Brain pericyte (primary cell): Measurements from ENCODE around the gene CXXC5.
"Not testable (repeated sequence)": the region's sequence is repeated elsewhere in the genome, so short reads cannot be mapped to it uniquely, and the experiment has no call there.

Experiments
- DNase-seq: peaks from one replicate; pipeline ENCODE4 v3.0.0-alpha.2; 2012; ENCODE audit warnings: low read depth, low spot score

The CXXC5 gene

GRCh38 chr5:139648205-139649081, at the start of gene CXXC5:
Gene CXXC5, plus strand, starts transcription at chr5:139648349. Its CDS starts 32,175 bp downstream, at chr5:139680524.
- DNase-seq, result no peak

- not testable (repeated sequence) for DNase-seq
These were observed 49.6 kb upstream of the CXXC5 start for GRCh38 chr5:139598601-139598965.

- DNase-seq, result no peak
These were observed 47.7 kb upstream of the CXXC5 start for GRCh38 chr5:139600336-139600949.

GRCh38 chr5:139601429-139601828, 46.7 kb upstream of the CXXC5 start:
- DNase-seq, result no peak

- not testable (repeated sequence) for DNase-seq
These were observed 46.2 kb upstream of the CXXC5 start for GRCh38 chr5:139601948-139602347.

- DNase-seq, result no peak
These were observed 42.3 kb upstream of the CXXC5 start for GRCh38 chr5:139605887-139606286.

GRCh38 chr5:139611703-139612584, 36.2 kb upstream of the CXXC5 start:
- DNase-seq, result no peak

- DNase-seq, result no peak
These were observed 28.3 kb upstream of the CXXC5 start for GRCh38 chr5:139619861-139620260.

- not testable (repeated sequence) for DNase-seq
These were observed 22.8 kb upstream of the CXXC5 start for GRCh38 chr5:139625398-139625797.

GRCh38 chr5:139630855-139631254, 17.3 kb upstream of the CXXC5 start:
- DNase-seq, result no peak

- DNase-seq, result no peak
These were observed 16.5 kb upstream of the CXXC5 start for GRCh38 chr5:139631520-139632165.

- DNase-seq, result no peak
These were observed 14.7 kb upstream of the CXXC5 start for GRCh38 chr5:139633295-139634027.

GRCh38 chr5:139634028-139634325, 14.2 kb upstream of the CXXC5 start:
- no peak for DNase-seq

GRCh38 chr5:139634541-139634940, 13.6 kb upstream of the CXXC5 start:
- DNase-seq, result no peak

- no peak for DNase-seq
These were observed 13.0 kb upstream of the CXXC5 start for GRCh38 chr5:139635191-139635590.

GRCh38 chr5:139635606-139636206, 12.4 kb upstream of the CXXC5 start:
- DNase-seq, result peak; percentile 77

GRCh38 chr5:139636207-139636792, 11.8 kb upstream of the CXXC5 start:
- no peak for DNase-seq

GRCh38 chr5:139636975-139637408, 11.2 kb upstream of the CXXC5 start:
- no peak for DNase-seq

- DNase-seq, result no peak
These were observed 10.6 kb upstream of the CXXC5 start for GRCh38 chr5:139637438-139638089.
